Panc1 (cell line): ENCODE measurements around the gene SIVA1. TPM values are rescaled to one million over a fixed set of nuclear protein-coding genes. Genes with fewer than 3 reads are reported as not detected.

Source experiments
- ATAC-seq: fragments of 200-7000 bp; cut with Tn5 transposase; 2 replicates; pipeline ENCODE4 v1.9.1; 2020; ENCODE audit warnings: mild to moderate bottlenecking, moderate library complexity
- BruUV-seq: library from RNA; stranded (reverse); fragments of 400-500 nt; replicated peaks from 2 replicates; lab custom pipeline; 2021; lab: Mats Ljungman, UMichigan
- CTCF ChIA-PET: fragments of 300-600 bp; sonication (Branson Sonifier 250); formaldehyde crosslinking; loops from one replicate; lab custom pipeline; 2022; ENCODE audit warnings: antibody characterized with exemption; lab: Charles Lee
- POLR2A ChIA-PET: fragments of 300-600 bp; sonication (Branson Sonifier 250); formaldehyde crosslinking; loops from one replicate; lab custom pipeline; 2022; ENCODE audit warnings: antibody characterized with exemption; lab: Charles Lee
- DNase-seq: peaks from one replicate; pipeline ENCODE4 v3.0.0-alpha.2; 2010; ENCODE audit warnings: low read depth, low spot score
- H3K27ac ChIP-seq: 2 replicates; pipeline ENCODE4 v1.5.1; 2011; ENCODE audit warnings: mild to moderate bottlenecking, low read length, inconsistent platforms
- H3K27me3 ChIP-seq: fragments of 200-500 bp; sonication (Bioruptor generic); 2 replicates; pipeline ENCODE4 v1.6.0; 2014; ENCODE audit warnings: low read length, inconsistent platforms; ENCODE audit not compliant: control insufficient read depth, insufficient read depth
- H3K36me3 ChIP-seq: fragments of 200-500 bp; sonication (Bioruptor generic); 2 replicates; pipeline ENCODE4 v1.5.1; 2014; ENCODE audit warnings: inconsistent platforms, mild to moderate bottlenecking, low read length, moderate library complexity; ENCODE audit not compliant: control insufficient read depth, insufficient read depth
- H3K4me1 ChIP-seq: 2 replicates; pipeline ENCODE4 v1.5.1; 2011; ENCODE audit warnings: inconsistent platforms, mild to moderate bottlenecking, low read length, moderate library complexity; ENCODE audit not compliant: control insufficient read depth, insufficient read depth
- H3K4me3 ChIP-seq, 2 experiments: 2 replicates each; pipeline ENCODE4 v1.5.1; 2011 to 2012; ENCODE audit warnings: low read depth in 2 of 2, low read length in 2 of 2, mild to moderate bottlenecking in 2 of 2, inconsistent platforms in 1 of 2, moderate library complexity in 1 of 2
- H3K9me3 ChIP-seq: fragments of 200-500 bp; sonication (Bioruptor generic); 2 replicates; pipeline ENCODE4 v1.5.1; 2014; ENCODE audit warnings: low read depth, mild to moderate bottlenecking, inconsistent platforms, low read length, moderate library complexity; ENCODE audit not compliant: control insufficient read depth, insufficient read depth
- POLR2AphosphoS5 ChIP-seq: IDR thresholded peaks from 2 replicates; pipeline ENCODE4 v1.6.1; 2012; ENCODE audit warnings: mild to moderate bottlenecking, low read depth, low read length, moderate library complexity
- SIN3A ChIP-seq: IDR thresholded peaks from 2 replicates; pipeline ENCODE4 v1.6.1; 2012; ENCODE audit warnings: low read depth, mild to moderate bottlenecking, low read length, moderate library complexity, borderline replicate concordance; ENCODE audit not compliant: insufficient read depth
- TCF7L2 ChIP-seq: IDR thresholded peaks from 2 replicates; pipeline ENCODE4 v1.6.1; 2011; ENCODE audit warnings: mild to moderate bottlenecking, low read depth, low read length, inconsistent platforms
- in situ Hi-C: cut with HindIII; loops from 2 replicates; pipeline ENCODE4 v1.10.0; 2016; ENCODE audit warnings: low sequenced_read_pairs, low pct_unique_long_range_greater_than_20kb
- intact Hi-C: fragments of 100-400 bp; cut with micrococcal nuclease; formaldehyde crosslinking; loops from one replicate; pipeline ENCODE4 v1.10.0; 2022; ENCODE audit not compliant: unreplicated experiment
- total RNA-seq: library from RNA; stranded (reverse); gene quantifications from one replicate; pipeline ENCODE4 v1.2.1, GENCODE V29; 2021; ENCODE audit not compliant: unreplicated experiment
- TF ChIP-seq, protein P1 (sequence below): fragments of 450-650 bp; IDR thresholded peaks from 2 replicates; pipeline ENCODE4 v1.5.1; 2017; ENCODE audit warnings: mild to moderate bottlenecking
- TF ChIP-seq, protein P2 (sequence below), 2 experiments: IDR thresholded peaks; 2 replicates each; pipeline ENCODE4 v1.6.1; 2011 to 2012; ENCODE audit warnings: low read depth in 2 of 2, control low read depth in 1 of 2, low read length in 1 of 2, mild to moderate bottlenecking in 1 of 2, moderate library complexity in 1 of 2; ENCODE audit not compliant: insufficient read depth in 1 of 2

The SIVA1 gene
- total RNA-seq, 1 experiment from 2014 or later = 100 TPM

GRCh38 chr14:104755621-104756020, 2.7 kb downstream of the SIVA1 start:
- intact Hi-C loops = no loop called here
- TF ChIP-seq, protein P1, sequence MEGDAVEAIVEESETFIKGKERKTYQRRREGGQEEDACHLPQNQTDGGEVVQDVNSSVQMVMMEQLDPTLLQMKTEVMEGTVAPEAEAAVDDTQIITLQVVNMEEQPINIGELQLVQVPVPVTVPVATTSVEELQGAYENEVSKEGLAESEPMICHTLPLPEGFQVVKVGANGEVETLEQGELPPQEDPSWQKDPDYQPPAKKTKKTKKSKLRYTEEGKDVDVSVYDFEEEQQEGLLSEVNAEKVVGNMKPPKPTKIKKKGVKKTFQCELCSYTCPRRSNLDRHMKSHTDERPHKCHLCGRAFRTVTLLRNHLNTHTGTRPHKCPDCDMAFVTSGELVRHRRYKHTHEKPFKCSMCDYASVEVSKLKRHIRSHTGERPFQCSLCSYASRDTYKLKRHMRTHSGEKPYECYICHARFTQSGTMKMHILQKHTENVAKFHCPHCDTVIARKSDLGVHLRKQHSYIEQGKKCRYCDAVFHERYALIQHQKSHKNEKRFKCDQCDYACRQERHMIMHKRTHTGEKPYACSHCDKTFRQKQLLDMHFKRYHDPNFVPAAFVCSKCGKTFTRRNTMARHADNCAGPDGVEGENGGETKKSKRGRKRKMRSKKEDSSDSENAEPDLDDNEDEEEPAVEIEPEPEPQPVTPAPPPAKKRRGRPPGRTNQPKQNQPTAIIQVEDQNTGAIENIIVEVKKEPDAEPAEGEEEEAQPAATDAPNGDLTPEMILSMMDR = no peak
- TF ChIP-seq, protein P2, sequence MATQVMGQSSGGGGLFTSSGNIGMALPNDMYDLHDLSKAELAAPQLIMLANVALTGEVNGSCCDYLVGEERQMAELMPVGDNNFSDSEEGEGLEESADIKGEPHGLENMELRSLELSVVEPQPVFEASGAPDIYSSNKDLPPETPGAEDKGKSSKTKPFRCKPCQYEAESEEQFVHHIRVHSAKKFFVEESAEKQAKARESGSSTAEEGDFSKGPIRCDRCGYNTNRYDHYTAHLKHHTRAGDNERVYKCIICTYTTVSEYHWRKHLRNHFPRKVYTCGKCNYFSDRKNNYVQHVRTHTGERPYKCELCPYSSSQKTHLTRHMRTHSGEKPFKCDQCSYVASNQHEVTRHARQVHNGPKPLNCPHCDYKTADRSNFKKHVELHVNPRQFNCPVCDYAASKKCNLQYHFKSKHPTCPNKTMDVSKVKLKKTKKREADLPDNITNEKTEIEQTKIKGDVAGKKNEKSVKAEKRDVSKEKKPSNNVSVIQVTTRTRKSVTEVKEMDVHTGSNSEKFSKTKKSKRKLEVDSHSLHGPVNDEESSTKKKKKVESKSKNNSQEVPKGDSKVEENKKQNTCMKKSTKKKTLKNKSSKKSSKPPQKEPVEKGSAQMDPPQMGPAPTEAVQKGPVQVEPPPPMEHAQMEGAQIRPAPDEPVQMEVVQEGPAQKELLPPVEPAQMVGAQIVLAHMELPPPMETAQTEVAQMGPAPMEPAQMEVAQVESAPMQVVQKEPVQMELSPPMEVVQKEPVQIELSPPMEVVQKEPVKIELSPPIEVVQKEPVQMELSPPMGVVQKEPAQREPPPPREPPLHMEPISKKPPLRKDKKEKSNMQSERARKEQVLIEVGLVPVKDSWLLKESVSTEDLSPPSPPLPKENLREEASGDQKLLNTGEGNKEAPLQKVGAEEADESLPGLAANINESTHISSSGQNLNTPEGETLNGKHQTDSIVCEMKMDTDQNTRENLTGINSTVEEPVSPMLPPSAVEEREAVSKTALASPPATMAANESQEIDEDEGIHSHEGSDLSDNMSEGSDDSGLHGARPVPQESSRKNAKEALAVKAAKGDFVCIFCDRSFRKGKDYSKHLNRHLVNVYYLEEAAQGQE (IDR thresholded peaks at IDR 0.05; ENCODE audit: insufficient read depth in 1 of 2, low read depth in 2 of 2, low read length in 1 of 2) = no peak
- TF ChIP-seq SIN3A (no peak), TCF7L2 (no peak), POLR2AphosphoS5 (no peak)
- CTCF ChIA-PET = no interaction called here

DNA sequence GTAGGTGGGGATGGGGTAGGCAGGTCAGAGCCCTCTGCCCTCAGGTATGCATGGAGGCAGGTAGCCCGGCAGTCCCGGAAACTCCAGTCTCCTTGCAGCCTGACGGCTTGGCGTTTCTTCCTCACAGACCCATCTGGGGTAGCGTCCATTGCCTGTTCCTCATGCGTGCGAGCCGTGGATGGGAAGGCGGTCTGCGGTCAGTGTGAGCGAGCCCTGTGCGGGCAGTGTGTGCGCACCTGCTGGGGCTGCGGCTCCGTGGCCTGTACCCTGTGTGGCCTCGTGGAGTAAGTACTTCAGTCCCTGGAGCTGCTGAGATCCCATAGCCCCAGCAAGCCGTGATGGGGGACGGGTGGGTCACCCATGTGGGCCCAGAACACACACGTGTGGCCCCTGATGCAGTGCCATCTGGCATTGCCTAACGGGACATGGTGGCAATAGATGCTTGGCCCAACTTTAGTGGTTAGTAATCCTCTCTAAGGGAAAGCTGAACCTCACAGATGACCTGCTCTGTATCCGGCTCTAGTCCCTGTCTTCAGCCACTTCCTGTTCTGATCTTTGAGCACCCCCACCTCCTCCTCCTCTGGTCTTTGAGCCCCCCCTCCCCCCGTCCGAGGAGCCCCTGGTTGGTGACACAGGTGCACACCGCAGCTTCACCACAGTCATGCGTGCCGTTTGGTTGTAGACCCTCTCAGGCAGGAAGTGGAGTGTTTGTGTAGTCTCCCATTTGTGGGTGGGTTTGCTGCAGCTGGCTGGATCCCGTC, 3.7 kb downstream of the SIVA1 start:
- no peaks in the 10 kb centered on the region for H3K27me3 ChIP-seq
- DNase-seq (no peak), ATAC-seq (no peak)
- TF ChIP-seq, protein P2 (IDR thresholded peaks at IDR 0.05; ENCODE audit: insufficient read depth in 1 of 2, low read depth in 2 of 2, low read length in 1 of 2) = no peak
- TF ChIP-seq, protein P1 = no peak
- no peak for TF ChIP-seq TCF7L2
- TF ChIP-seq SIN3A = no peak
- no peak for TF ChIP-seq POLR2AphosphoS5
- no peak overlapping the region for H3K27ac ChIP-seq
- in situ Hi-C loops (no loop called here), intact Hi-C loops (no loop called here)
- ChIA-PET CTCF (no interaction called here), POLR2A (interaction anchor here (0.8 kb wide), 1 partner anchor 12 kb away, joined by 4 read pairs; no protein-coding TSS in a partner anchor)
- H3K4me1 ChIP-seq = peaks cover 7% of the 10 kb centered on the region
- no TSS peak for BruUV-seq
- no peaks in the 10 kb centered on the region for H3K9me3 ChIP-seq
- peaks cover 3% of the 10 kb centered on the region; the same call in 1 of the 2 replicates for H3K36me3 ChIP-seq
- no peak overlapping the region for H3K4me3 ChIP-seq

More at GRCh38 chr14:104755621-104756020, 2.7 kb downstream of the SIVA1 start:
- Histone ChIP-seq H3K36me3 (peaks cover 3% of the 10 kb centered on the region; the same call in 1 of the 2 replicates), H3K27ac (no peak overlapping the region), H3K4me1 (peaks cover 7% of the 10 kb centered on the region), H3K4me3 (no peak overlapping the region), H3K27me3 (no peaks in the 10 kb centered on the region), H3K9me3 (no peaks in the 10 kb centered on the region)
- no TSS peak for BruUV-seq
- in situ Hi-C loops = no loop called here
- ATAC-seq (no peak), DNase-seq (no peak)
- POLR2A ChIA-PET = no interaction called here
